SK-N-SH (cell line): Measurements from ENCODE around the gene MTHFD1L. TPM values are rescaled to one million over a fixed set of nuclear protein-coding genes. Genes with fewer than 3 reads are reported as not detected.
"Not testable (repeated sequence)": the region's sequence is repeated elsewhere in the genome, so short reads cannot be mapped to it uniquely, and the experiment has no call there.

ENCODE experiments used
- CTCF ChIA-PET: fragments of 300-600, 350-600 bp; formaldehyde crosslinking; extraction: SDS; loops from one replicate; lab custom pipeline; 2021; lab: Yijun Ruan, JAX
- POLR2A ChIA-PET: fragments of 350-600 bp; sonication (Branson Sonifier 250); formaldehyde crosslinking; extraction: SDS; loops from one replicate; lab custom pipeline; 2020; ENCODE audit warnings: antibody characterized with exemption, inconsistent platforms; lab: Yijun Ruan, JAX
- DNase-seq: peaks from one replicate; pipeline ENCODE4 v3.0.0; 2012
- H2AFZ ChIP-seq: fragments of 200-600 bp; sonication (generic); 2 replicates; pipeline ENCODE4 v1.8.1; 2016; ENCODE audit warnings: antibody characterized with exemption, mild to moderate bottlenecking, low read depth
- H3F3A ChIP-seq: fragments of 200-600 bp; sonication (generic); replicated peaks from 2 replicates; pipeline ENCODE3; 2016; ENCODE audit warnings: antibody characterized with exemption, mild to moderate bottlenecking; ENCODE audit not compliant: insufficient read depth
- H3K27ac ChIP-seq, 2 experiments: fragments of 200-500 bp in 1 of 2; fragments of 200-600 bp in 1 of 2; sonication (Bioruptor generic) in 1 of 2; sonication (generic), shearing (Covaris generic) in 1 of 2; 2 replicates each; pipeline versions ENCODE4 v1.5.1 to v1.6.1; 2014 to 2016; ENCODE audit warnings: low read depth in 2 of 2, inconsistent platforms in 1 of 2, low read length in 1 of 2, mild to moderate bottlenecking in 1 of 2, mixed read lengths in 1 of 2
- H3K27me3 ChIP-seq: fragments of 200-600 bp; sonication (generic), shearing (Covaris generic); 2 replicates; pipeline ENCODE4 v1.6.1; 2016; ENCODE audit warnings: mixed run types; ENCODE audit not compliant: insufficient read depth
- H3K36me3 ChIP-seq, 2 experiments: fragments of 200-500 bp in 1 of 2; fragments of 200-600 bp in 1 of 2; sonication (Bioruptor generic) in 1 of 2; sonication (generic) in 1 of 2; replicated peaks in 1 of 2; 2 replicates each; pipeline versions ENCODE3 to v1.5.1; 2014 to 2016; ENCODE audit warnings: low read length in 1 of 2, mild to moderate bottlenecking in 1 of 2; ENCODE audit not compliant: insufficient read depth in 2 of 2, control insufficient read depth in 1 of 2
- H3K4me1 ChIP-seq, 2 experiments: fragments of 200-500 bp in 1 of 2; fragments of 200-600 bp in 1 of 2; sonication (Bioruptor generic) in 1 of 2; sonication (generic), shearing (Covaris generic) in 1 of 2; 2 replicates each; pipeline versions ENCODE4 v1.5.1 to v1.6.1; 2014 to 2016; ENCODE audit warnings: low read depth in 1 of 2, low read length in 1 of 2, mixed run types in 1 of 2; ENCODE audit not compliant: insufficient read depth in 2 of 2, control insufficient read depth in 1 of 2
- H3K4me2 ChIP-seq: fragments of 200-600 bp; sonication (generic), shearing (Covaris generic); 2 replicates; pipeline ENCODE4 v1.6.1; 2017; ENCODE audit warnings: mixed run types
- H3K4me3 ChIP-seq, 2 experiments: fragments of 200-500 bp in 1 of 2; fragments of 200-600 bp in 1 of 2; sonication (Bioruptor generic) in 1 of 2; sonication (generic), shearing (Covaris generic) in 1 of 2; 2 replicates each; pipeline versions ENCODE4 v1.5.1 to v1.8.1; 2014 to 2016; ENCODE audit warnings: low read depth in 2 of 2, inconsistent platforms in 1 of 2, low read length in 1 of 2, mild to moderate bottlenecking in 1 of 2, mixed read lengths in 1 of 2, moderate library complexity in 1 of 2
- H3K79me2 ChIP-seq: fragments of 200-600 bp; sonication (generic); 2 replicates; pipeline ENCODE4 v1.8.1; 2017; ENCODE audit warnings: mild to moderate bottlenecking; ENCODE audit not compliant: insufficient read depth
- H3K9ac ChIP-seq: fragments of 200-600 bp; sonication (generic); 2 replicates; pipeline ENCODE4 v1.6.1; 2017; ENCODE audit warnings: mixed run types
- H3K9me2 ChIP-seq: fragments of 200-600 bp; sonication (generic); 2 replicates; pipeline ENCODE4 v1.6.1; 2017; ENCODE audit warnings: mixed run types
- H3K9me3 ChIP-seq: fragments of 200-600 bp; sonication (generic); 2 replicates; pipeline ENCODE4 v1.6.1; 2017; ENCODE audit warnings: mixed run types, mild to moderate bottlenecking, moderate library complexity
- H4K20me1 ChIP-seq: fragments of 200-600 bp; sonication (generic); 2 replicates; pipeline ENCODE4 v1.6.1; 2017; ENCODE audit warnings: mild to moderate bottlenecking, mixed run types; ENCODE audit not compliant: insufficient read depth
- CTCF ChIP-seq: fragments of 200-600 bp; sonication (generic); IDR thresholded peaks from 2 replicates; pipeline ENCODE4 v1.6.1; 2017; ENCODE audit warnings: antibody characterized with exemption, mild to moderate bottlenecking, moderate library complexity
- GATA2 ChIP-seq: sonication (generic); formaldehyde crosslinking; IDR thresholded peaks from 2 replicates; pipeline ENCODE4 v1.5.0; 2020; ENCODE audit warnings: mild to moderate bottlenecking, missing genetic modification reagents
- MXI1 ChIP-seq: IDR thresholded peaks from 2 replicates; pipeline ENCODE4 v1.6.1; 2012; ENCODE audit warnings: mild to moderate bottlenecking, low read depth, low read length, improper control_type of control experiment
- PBX3 ChIP-seq: IDR thresholded peaks from 2 replicates; pipeline ENCODE4; 2012
- RAD21 ChIP-seq: IDR thresholded peaks from 2 replicates; pipeline ENCODE4 v1.6.1; 2012; ENCODE audit warnings: mild to moderate bottlenecking, low read length
- RCOR1 ChIP-seq: fragments of 150-350 bp; IDR thresholded peaks from 2 replicates; pipeline ENCODE4 v1.6.1; 2017; ENCODE audit warnings: antibody characterized with exemption, low read length
- REST ChIP-seq: IDR thresholded peaks from 2 replicates; pipeline ENCODE4 v1.6.1; 2012; ENCODE audit warnings: mild to moderate bottlenecking, low read depth, low read length, moderate library complexity
- RXRA ChIP-seq: IDR thresholded peaks from 2 replicates; pipeline ENCODE4 v1.4.0; 2012; ENCODE audit warnings: low read depth, mild to moderate bottlenecking, borderline replicate concordance
- SMC3 ChIP-seq: IDR thresholded peaks from 2 replicates; pipeline ENCODE4 v1.6.1; 2012; ENCODE audit warnings: low read depth, low read length, improper control_type of control experiment
- WGBS: methylation state at CpG from one replicate; pipeline ENCODE4 v1.1.6; 2017; ENCODE audit warnings: low lambda C conversion rate; 5-methylcytosine and 5-hydroxymethylcytosine counted together
- polyA plus RNA-seq, 3 experiments: library from polyadenylated mRNA; depleted of rRNA; stranded (reverse); fragments of >200 nt; gene quantifications; 2 replicates each; pipeline ENCODE4 v1.2.3, GENCODE V29; 2012

Gene MTHFD1L
- polyA plus RNA-seq, 1 of the 3 experiments (the other 2 are of a cell fraction): 37.0 TPM

- Histone ChIP-seq H3K27me3 (no peaks in the 10 kb centered on the region), H3K36me3 (peaks cover 11 to 18% of the 10 kb centered on the region in 2 experiments), H3K4me2 (no peak overlapping the region), H3K9me2 (no peaks in the 10 kb centered on the region), H2AFZ (no peak overlapping the region), H3K79me2 (peaks cover 16% of the 10 kb centered on the region; the same call in 1 of the 2 replicates), H4K20me1 (no peaks in the 10 kb centered on the region), H3K9me3 (no peaks in the 10 kb centered on the region), H3K4me1 (peaks cover 14 to 32% of the 10 kb centered on the region in 2 experiments), H3F3A (peaks cover 62% of the 10 kb centered on the region), H3K4me3 (no peak overlapping the region), H3K27ac (peak overlapping the region in 1 of 2 experiments; percentile 96; a peak in 2 of 4 replicates), H3K9ac (peak overlapping the region; percentile 77)
- 87% methylated on average over 5 of the region's 5 CpGs for WGBS
- TF ChIP-seq CTCF (no peak), GATA2 (CRISPR knock-in tag) (no peak), RXRA (no peak), PBX3 (no peak), SMC3 (no peak), MXI1 (no peak)
- ChIA-PET CTCF (interaction anchor here (0.8 to 1.5 kb wide), 2 partner anchors 27 to 176 kb away, joined by 3 to 4 read pairs; partner anchors contain the start of gene MTHFD1L), POLR2A (no interaction called here)
- DNase-seq: no peak
Measured at GRCh38 chr6:151041686-151042085, 176.2 kb downstream of the MTHFD1L start.

GRCh38 chr6:151042911-151043330 is 177.4 kb downstream of the MTHFD1L start:
- DNase-seq, H3K4me3 ChIP-seq, H3K9me2 ChIP-seq, POLR2A ChIA-PET, H4K20me1 ChIP-seq, H2AFZ ChIP-seq, H3K4me2 ChIP-seq, H3K9me3 ChIP-seq, H3K27me3 ChIP-seq: not testable (repeated sequence)
- Histone ChIP-seq H3K4me1 (peaks cover 14 to 34% of the 10 kb centered on the region in 2 experiments), H3K27ac (peak overlapping the region in 1 of 2 experiments; percentile 96; a peak in 2 of 4 replicates), H3F3A (peaks cover 55% of the 10 kb centered on the region), H3K79me2 (peaks cover 16% of the 10 kb centered on the region; the same call in 1 of the 2 replicates), H3K9ac (peak overlapping the region; percentile 77; the same call in 1 of the 2 replicates), H3K36me3 (peaks cover 2 to 11% of the 10 kb centered on the region in 2 experiments)
- CTCF ChIA-PET: interaction anchor here (1.8 kb wide), 1 partner anchor 281 kb away, joined by 5 read pairs; no protein-coding TSS in a partner anchor
- 84% methylated on average over 6 of the region's 6 CpGs for WGBS

GRCh38 chr6:151043944-151044343 is 178.4 kb downstream of the MTHFD1L start:
- CTCF ChIA-PET: interaction anchor here (1.8 kb wide), 1 partner anchor 280 kb away, joined by 5 read pairs; no protein-coding TSS in a partner anchor
- whole genome bisulfite sequencing: 93% methylated on average over 4 of the region's 4 CpGs

More at GRCh38 chr6:151043944-151044343, 178.4 kb downstream of the MTHFD1L start:
- no peak overlapping the region for H3K4me3 ChIP-seq
- no peaks in the 10 kb centered on the region for H3K27me3 ChIP-seq
- H3K9me2 ChIP-seq: no peaks in the 10 kb centered on the region
- H3K27ac ChIP-seq: peak overlapping the region in 1 of 2 experiments; percentile 96; a peak in 2 of 4 replicates
- H3K4me2 ChIP-seq: 0 out of 2 replicates have a peak overlapping the region, but pooled peaks have one; percentile 52
- POLR2A ChIA-PET: no interaction called here
- TF ChIP-seq PBX3: no peak
- TF ChIP-seq RXRA: no peak
- no peak for TF ChIP-seq REST
- no peak for TF ChIP-seq RCOR1
- TF ChIP-seq RAD21: no peak
- H2AFZ ChIP-seq: no peak overlapping the region
- peaks cover 14 to 34% of the 10 kb centered on the region in 2 experiments for H3K4me1 ChIP-seq
- DNase-seq: no peak
- H3K79me2 ChIP-seq: peaks cover 6% of the 10 kb centered on the region; the same call in 1 of the 2 replicates
- H3K9me3 ChIP-seq: no peaks in the 10 kb centered on the region
- H3K9ac ChIP-seq: peak overlapping the region; percentile 76; the same call in 1 of the 2 replicates
- H3F3A ChIP-seq: peaks cover 55% of the 10 kb centered on the region
- H4K20me1 ChIP-seq: no peaks in the 10 kb centered on the region
- H3K36me3 ChIP-seq: peaks cover 5 to 11% of the 10 kb centered on the region in 2 experiments
